H9 (cell line): Measurements from ENCODE around the gene FBXO40. TPM values are rescaled to one million over a fixed set of nuclear protein-coding genes. Genes with fewer than 3 reads are reported as not detected.

Source experiments
- DNase-seq: peaks from one replicate; pipeline ENCODE4 v3.0.0-alpha.2; 2017
- H2AFZ ChIP-seq: one replicate; pipeline ENCODE4 v1.6.1; 2013; ENCODE audit warnings: mild to moderate bottlenecking, low read length, control low read depth, moderate library complexity
- H2AK5ac ChIP-seq: 2 replicates; pipeline ENCODE4 v1.6.1; 2013; ENCODE audit warnings: low read length, control low read depth, mixed read lengths; ENCODE audit not compliant: insufficient read length
- H2BK120ac ChIP-seq: one replicate; pipeline ENCODE4 v1.6.1; 2013; ENCODE audit warnings: low read depth, mild to moderate bottlenecking, low read length, control low read depth, inconsistent platforms; ENCODE audit not compliant: poor library complexity, severe bottlenecking
- H2BK12ac ChIP-seq: 2 replicates; pipeline ENCODE4 v1.6.1; 2013; ENCODE audit warnings: low read length, control low read depth, mixed read lengths, low read depth; ENCODE audit not compliant: insufficient read length
- H2BK15ac ChIP-seq: 2 replicates; pipeline ENCODE4 v1.6.1; 2013; ENCODE audit warnings: low read depth, low read length, control low read depth
- H2BK20ac ChIP-seq: one replicate; pipeline ENCODE4 v1.6.1; 2013; ENCODE audit warnings: low read depth, mild to moderate bottlenecking, low read length, control low read depth, inconsistent platforms; ENCODE audit not compliant: poor library complexity, severe bottlenecking
- H2BK5ac ChIP-seq: 2 replicates; pipeline ENCODE4 v1.6.1; 2013; ENCODE audit warnings: low read length, control low read depth, mixed read lengths; ENCODE audit not compliant: insufficient read length
- H3K14ac ChIP-seq: 2 replicates; pipeline ENCODE4 v1.6.1; 2013; ENCODE audit warnings: low read length, control low read depth; ENCODE audit not compliant: insufficient read depth
- H3K18ac ChIP-seq: 2 replicates; pipeline ENCODE4 v1.6.1; 2013; ENCODE audit warnings: low read depth, mild to moderate bottlenecking, mixed read lengths, low read length, control low read depth; ENCODE audit not compliant: insufficient read length
- H3K23ac ChIP-seq: 2 replicates; pipeline ENCODE4 v1.6.1; 2013; ENCODE audit warnings: low read length, control low read depth, mixed read lengths, low read depth; ENCODE audit not compliant: insufficient read length
- H3K23me2 ChIP-seq: 2 replicates; pipeline ENCODE4 v1.6.1; 2013; ENCODE audit warnings: low read depth, mild to moderate bottlenecking, mixed read lengths, low read length, control low read depth; ENCODE audit not compliant: insufficient read length, poor library complexity, severe bottlenecking
- H3K27ac ChIP-seq: 2 replicates; pipeline ENCODE4 v1.5.1; 2013; ENCODE audit warnings: low read length, control low read depth, mixed read lengths, low read depth; ENCODE audit not compliant: insufficient read length
- H3K27me3 ChIP-seq: 2 replicates; pipeline ENCODE4 v1.6.1; 2013; ENCODE audit warnings: low read length, control low read depth, inconsistent platforms; ENCODE audit not compliant: insufficient read depth
- H3K4ac ChIP-seq: 2 replicates; pipeline ENCODE4 v1.6.1; 2013; ENCODE audit warnings: low read depth, mild to moderate bottlenecking, control low read depth, inconsistent platforms, low read length, moderate library complexity
- H3K4me1 ChIP-seq: 2 replicates; pipeline ENCODE4 v1.6.1; 2013; ENCODE audit warnings: low read length, control low read depth, inconsistent platforms; ENCODE audit not compliant: insufficient read depth
- H3K4me2 ChIP-seq: 2 replicates; pipeline ENCODE4 v1.6.1; 2013; ENCODE audit warnings: low read length, control low read depth, mixed read lengths; ENCODE audit not compliant: insufficient read length, insufficient read depth
- H3K56ac ChIP-seq: 2 replicates; pipeline ENCODE4 v1.6.1; 2013; ENCODE audit warnings: low read depth, mild to moderate bottlenecking, mixed read lengths, low read length, control low read depth; ENCODE audit not compliant: insufficient read length
- H3K79me1 ChIP-seq: 2 replicates; pipeline ENCODE4 v1.6.1; 2013; ENCODE audit warnings: low read depth, mild to moderate bottlenecking, moderate library complexity, low read length, control low read depth, inconsistent platforms; ENCODE audit not compliant: insufficient read depth, poor library complexity, severe bottlenecking
- H3K79me2 ChIP-seq: 2 replicates; pipeline ENCODE4 v1.6.1; 2013; ENCODE audit warnings: low read length, control low read depth, inconsistent platforms; ENCODE audit not compliant: insufficient read depth
- H3K9ac ChIP-seq: 2 replicates; pipeline ENCODE4 v1.6.1; 2013; ENCODE audit warnings: low read length, control low read depth, mixed read lengths; ENCODE audit not compliant: insufficient read length; ENCODE audit errors: extremely low read depth
- H3K9me3 ChIP-seq: one replicate; pipeline ENCODE4 v1.6.1; 2013; ENCODE audit warnings: low read depth, low read length, inconsistent platforms; ENCODE audit not compliant: control insufficient read depth
- H3T11ph ChIP-seq: one replicate; pipeline ENCODE4 v1.6.1; 2013; ENCODE audit warnings: mild to moderate bottlenecking, low read length, control low read depth, inconsistent platforms
- H4K20me1 ChIP-seq: one replicate; pipeline ENCODE4 v1.6.1; 2013; ENCODE audit not compliant: control insufficient read depth, insufficient read length, insufficient read depth
- H4K5ac ChIP-seq: 2 replicates; pipeline ENCODE4 v1.6.1; 2013; ENCODE audit warnings: low read depth, mild to moderate bottlenecking, mixed read lengths, low read length, control low read depth; ENCODE audit not compliant: insufficient read length
- H4K8ac ChIP-seq: replicated peaks from 2 replicates; pipeline ENCODE4 v1.6.1; 2013; ENCODE audit warnings: low read length, control low read depth, mixed read lengths, low read depth; ENCODE audit not compliant: insufficient read length
- H4K91ac ChIP-seq: 2 replicates; pipeline ENCODE4 v1.6.1; 2013; ENCODE audit warnings: low read depth, mild to moderate bottlenecking, moderate library complexity, mixed read lengths, low read length, control low read depth; ENCODE audit not compliant: insufficient read length
- H3K27ac Mint-ChIP-seq, 3 experiments: 2 replicates in 2 of 3; 3 replicates in 1 of 3; pipeline ENCODE4 v1.8.0; 2020 to 2021; ENCODE audit warnings: mixed read lengths in 3 of 3, mild to moderate bottlenecking in 1 of 3, moderate library complexity in 1 of 3
- H3K27me3 Mint-ChIP-seq: 2 replicates; pipeline ENCODE4 v1.8.0; 2021; ENCODE audit warnings: low read depth, mild to moderate bottlenecking, moderate library complexity, mixed read lengths
- H3K36me3 Mint-ChIP-seq, 3 experiments: 2 replicates in 2 of 3; 3 replicates in 1 of 3; pipeline ENCODE4 v1.8.0; 2020 to 2021; ENCODE audit warnings: low read depth in 3 of 3, mixed read lengths in 3 of 3; ENCODE audit not compliant: insufficient read depth in 1 of 3
- H3K4me1 Mint-ChIP-seq, 2 experiments: 2 replicates each; pipeline ENCODE4 v1.8.0; 2020; ENCODE audit warnings: mixed read lengths in 2 of 2
- H3K4me3 Mint-ChIP-seq, 2 experiments: 2 replicates in 1 of 2; 3 replicates in 1 of 2; pipeline ENCODE4 v1.8.0; 2020 to 2021; ENCODE audit warnings: mild to moderate bottlenecking in 2 of 2, mixed read lengths in 2 of 2, moderate library complexity in 1 of 2
- H3K9me3 Mint-ChIP-seq, 2 experiments: 2 replicates in 1 of 2; 3 replicates in 1 of 2; pipeline ENCODE4 v1.8.0; 2020; ENCODE audit warnings: mild to moderate bottlenecking in 2 of 2, mixed read lengths in 2 of 2, moderate library complexity in 1 of 2
- CTCF ChIP-seq: fragments of 200-600 bp; sonication (generic); conservative IDR thresholded peaks from 3 replicates; pipeline ENCODE4 v1.8.0; 2021; ENCODE audit warnings: antibody characterized with exemption, mild to moderate bottlenecking
- total RNA-seq: library from RNA; stranded (reverse); gene quantifications from 2 replicates; pipeline ENCODE4 v1.2.1, GENCODE V29; 2021

Gene FBXO40
- total RNA-seq, 1 experiment from 2014 or later = 0.04 TPM

- no peak overlapping the region for H3T11ph ChIP-seq
- H4K91ac ChIP-seq = no peak overlapping the region
- no peak overlapping the region for H3K4me3 Mint-ChIP-seq
- H2BK120ac ChIP-seq = no peak overlapping the region
- H2AFZ ChIP-seq = no peak overlapping the region
- peak overlapping the region in 2 of 3 experiments; percentile 7 to 54; a peak in 2 of 7 replicates for H3K27ac Mint-ChIP-seq
- H3K9ac ChIP-seq = no peak overlapping the region
- no peak overlapping the region for H2AK5ac ChIP-seq
- H3K79me2 ChIP-seq = no peaks in the 10 kb centered on the region
- no peak overlapping the region for H2BK12ac ChIP-seq
- no peaks in the 10 kb centered on the region; the same call in 1 of the 2 replicates for H3K4me1 ChIP-seq
- no peak for DNase-seq
- no peaks in the 10 kb centered on the region for H3K9me3 Mint-ChIP-seq
- H3K14ac ChIP-seq = no peak overlapping the region
- H2BK20ac ChIP-seq = no peak overlapping the region
- no peak overlapping the region for H3K27ac ChIP-seq
- no peak overlapping the region for H3K4ac ChIP-seq
- no peak overlapping the region for H2BK15ac ChIP-seq
- H4K5ac ChIP-seq = no peak overlapping the region
- H3K4me2 ChIP-seq = no peak overlapping the region
- H3K23me2 ChIP-seq = no peaks in the 10 kb centered on the region
- H2BK5ac ChIP-seq = no peak overlapping the region
- H4K20me1 ChIP-seq = no peaks in the 10 kb centered on the region
- H4K8ac ChIP-seq = no peak overlapping the region
- no peak overlapping the region for H3K18ac ChIP-seq
- TF ChIP-seq CTCF = no peak
- no peaks in the 10 kb centered on the region for H3K9me3 ChIP-seq
- H3K4me1 Mint-ChIP-seq = peaks cover 11% of the 10 kb centered on the region in 2 experiments
- H3K79me1 ChIP-seq = no peaks in the 10 kb centered on the region
- no peak overlapping the region for H3K56ac ChIP-seq
- no peak overlapping the region for H3K23ac ChIP-seq
- no peaks in the 10 kb centered on the region for H3K27me3 Mint-ChIP-seq
- no peaks in the 10 kb centered on the region for H3K27me3 ChIP-seq
- peaks cover 8 to 48% (median 33%) of the 10 kb centered on the region in 3 experiments; a peak in 6 of 7 replicates for H3K36me3 Mint-ChIP-seq
Observed at GRCh38 chr3:121662742-121663141, 69.6 kb downstream of the FBXO40 start.
